KOPT-K1 (cell line): ENCODE measurements around the gene MPV17L.
"Not testable (repeated sequence)": the region's sequence is repeated elsewhere in the genome, so short reads cannot be mapped to it uniquely, and the experiment has no call there.

Experiments
- H3K27ac ChIP-seq: fragments of 200-600 bp; sonication (generic); 2 replicates; pipeline ENCODE4 v1.5.1; 2016; ENCODE audit warnings: antibody characterized with exemption, mild to moderate bottlenecking, low read depth, low read length; ENCODE audit not compliant: poor library complexity, severe bottlenecking
- H3K36me3 ChIP-seq: fragments of 200-600 bp; sonication (generic); 2 replicates; pipeline ENCODE4 v1.5.1; 2017; ENCODE audit warnings: antibody characterized with exemption, mild to moderate bottlenecking, low read length, moderate library complexity; ENCODE audit not compliant: insufficient read depth
- H3K9me3 ChIP-seq: fragments of 200-600 bp; sonication (generic); 2 replicates; pipeline ENCODE4 v1.5.1; 2017; ENCODE audit warnings: antibody characterized with exemption, low read length, mild to moderate bottlenecking; ENCODE audit not compliant: insufficient read depth, poor library complexity, severe bottlenecking

Gene MPV17L

DNA sequence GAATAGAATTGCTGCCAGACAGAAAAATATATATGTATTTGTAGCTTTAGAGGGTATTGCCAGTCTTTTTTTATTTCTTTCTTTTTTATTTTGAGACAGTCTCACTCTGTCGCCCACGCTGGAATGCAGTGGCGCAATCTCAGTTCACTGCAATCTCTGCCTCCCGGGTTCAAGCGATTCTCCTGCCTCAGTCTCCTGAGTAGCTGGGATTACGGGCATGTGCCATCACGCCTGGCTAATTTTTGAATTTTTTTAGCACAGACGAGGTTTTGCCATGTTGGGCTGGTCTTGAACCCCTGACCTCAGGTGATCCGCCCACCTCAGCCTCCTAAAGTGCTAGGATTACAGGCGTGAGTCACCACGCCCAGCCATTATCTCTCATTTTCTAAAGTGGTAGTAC, 35.3 kb downstream of the MPV17L start:
- not testable (repeated sequence) for H3K27ac ChIP-seq, H3K36me3 ChIP-seq, H3K9me3 ChIP-seq

DNA sequence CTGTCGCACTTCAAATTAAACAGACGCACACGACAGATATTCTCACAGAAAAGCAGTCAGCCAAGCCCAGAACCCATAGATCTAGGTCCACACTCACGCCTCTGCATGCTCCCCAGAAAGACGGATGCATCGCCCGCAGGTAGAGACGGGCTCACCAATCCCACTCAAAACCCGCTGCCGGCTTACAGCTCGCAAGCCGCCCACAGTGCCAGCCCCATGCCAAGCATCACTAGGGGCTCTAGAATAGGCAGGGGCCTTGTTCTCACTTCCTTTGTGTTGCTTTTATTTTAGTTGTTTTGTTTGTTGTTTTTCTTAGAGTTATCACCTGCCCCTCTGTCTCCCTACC, 38.5 kb downstream of the MPV17L start:
- no peak overlapping the region for H3K27ac ChIP-seq

GRCh38 chr16:15434425-15435215, 39.1 kb downstream of the MPV17L start, which contains the start of gene BMERB1:
BMERB1 (plus strand) TSS chr16:15434588; CDS start chr16:15434654, 66 bp downstream.
- H3K27ac ChIP-seq: no peak within 1 kb of the TSS
- H3K9me3 ChIP-seq: no peaks in the 10 kb centered on the region
- H3K36me3 ChIP-seq: no peaks in the 10 kb centered on the region

More for the DNA sequence above, 38.5 kb downstream of the MPV17L start:
- Histone ChIP-seq H3K9me3 (no peaks in the 10 kb centered on the region), H3K36me3 (no peaks in the 10 kb centered on the region)

- Histone ChIP-seq H3K9me3 (no peaks in the 10 kb centered on the region), H3K36me3 (no peaks in the 10 kb centered on the region), H3K27ac (no peak overlapping the region)
These were observed 39.8 kb downstream of the MPV17L start for GRCh38 chr16:15435216-15435864.

- Histone ChIP-seq H3K9me3 (no peaks in the 10 kb centered on the region), H3K36me3 (no peaks in the 10 kb centered on the region), H3K27ac (no peak overlapping the region)
These were observed 43.5 kb downstream of the MPV17L start for GRCh38 chr16:15439102-15439501.

DNA sequence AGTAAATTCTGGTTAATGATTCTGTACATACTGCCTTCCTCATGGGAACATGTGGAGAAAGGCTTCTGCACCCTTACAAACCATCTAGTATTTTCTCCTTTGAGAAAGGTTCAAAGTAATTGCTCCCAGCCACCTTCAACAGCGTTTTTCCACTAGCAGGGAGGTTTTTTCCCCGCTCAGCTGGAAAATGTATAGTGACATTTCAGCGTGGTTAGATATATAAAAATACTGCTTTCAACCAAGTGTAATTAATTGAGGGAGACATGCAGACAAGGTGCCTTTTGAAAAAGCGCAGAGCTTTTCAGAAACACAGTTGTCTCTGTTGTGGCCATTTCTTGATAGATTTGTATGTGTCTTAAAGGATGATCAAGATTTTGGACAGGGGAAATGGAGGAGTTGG, 44.0 kb downstream of the MPV17L start:
- Histone ChIP-seq H3K27ac (no peak overlapping the region), H3K36me3 (no peaks in the 10 kb centered on the region), H3K9me3 (no peaks in the 10 kb centered on the region)

DNA sequence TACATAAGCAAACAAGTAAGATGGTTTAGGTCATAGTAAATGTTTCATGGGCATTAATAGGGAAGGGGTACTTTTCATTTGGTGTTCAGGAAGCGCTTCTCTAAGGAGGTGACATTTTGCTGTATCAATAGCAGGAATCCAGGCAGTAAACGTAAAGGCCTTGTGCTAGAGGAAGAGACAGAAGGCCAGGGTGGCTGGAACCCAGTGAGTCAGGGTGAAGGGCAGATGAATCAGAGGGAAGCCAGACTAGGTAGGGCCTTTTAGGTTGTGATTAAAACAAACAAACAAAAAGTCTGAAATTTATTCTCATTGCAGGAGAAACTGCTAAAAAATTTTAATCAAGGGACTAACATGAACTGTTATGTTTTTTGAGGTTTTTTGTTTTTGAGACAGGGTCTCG, 45.3 kb downstream of the MPV17L start:
- Histone ChIP-seq H3K36me3 (no peaks in the 10 kb centered on the region), H3K9me3 (peaks cover 11% of the 10 kb centered on the region), H3K27ac (no peak overlapping the region)

GRCh38 chr16:15442140-15442539, 46.6 kb downstream of the MPV17L start:
- not testable (repeated sequence) for H3K36me3 ChIP-seq, H3K27ac ChIP-seq
- peaks cover 12% of the 10 kb centered on the region for H3K9me3 ChIP-seq

- no peak overlapping the region for H3K27ac ChIP-seq
- H3K9me3 ChIP-seq: peaks cover 12% of the 10 kb centered on the region
- H3K36me3 ChIP-seq: no peaks in the 10 kb centered on the region
These were observed 48.2 kb downstream of the MPV17L start for GRCh38 chr16:15443753-15444152.

GRCh38 chr16:15444264-15444663, 48.7 kb downstream of the MPV17L start:
- Histone ChIP-seq H3K9me3 (peaks cover 12% of the 10 kb centered on the region), H3K27ac (no peak overlapping the region), H3K36me3 (no peaks in the 10 kb centered on the region)

GRCh38 chr16:15445450-15445849, 49.9 kb downstream of the MPV17L start:
- no peaks in the 10 kb centered on the region for H3K36me3 ChIP-seq
- H3K9me3 ChIP-seq: peaks cover 12% of the 10 kb centered on the region
- H3K27ac ChIP-seq: no peak overlapping the region

DNA sequence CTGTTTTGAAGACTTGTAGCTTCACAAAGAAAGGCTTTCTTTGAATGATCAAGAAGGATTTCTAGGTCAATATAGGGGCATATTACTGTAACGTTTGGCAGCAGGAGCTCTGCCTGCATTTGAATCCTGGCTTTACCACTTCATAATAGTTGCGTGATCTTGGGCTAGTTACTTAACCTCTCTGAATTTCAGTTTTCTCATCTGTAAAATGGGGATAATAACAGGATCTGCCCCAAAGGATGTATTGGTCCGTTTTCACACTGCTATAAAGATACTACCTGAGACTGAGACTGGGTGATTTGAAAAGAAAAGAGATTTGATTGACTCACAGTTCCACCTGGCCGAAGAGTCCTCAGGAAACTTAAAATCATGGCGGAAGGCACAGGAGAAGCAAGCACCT, 51.3 kb downstream of the MPV17L start:
- no peaks in the 10 kb centered on the region for H3K36me3 ChIP-seq
- H3K27ac ChIP-seq: no peak overlapping the region
- peaks cover 12% of the 10 kb centered on the region for H3K9me3 ChIP-seq

GRCh38 chr16:15450624-15451023, 55.1 kb downstream of the MPV17L start:
- peaks cover 3% of the 10 kb centered on the region for H3K9me3 ChIP-seq
- H3K36me3 ChIP-seq: no peaks in the 10 kb centered on the region
- H3K27ac ChIP-seq: no peak overlapping the region

DNA sequence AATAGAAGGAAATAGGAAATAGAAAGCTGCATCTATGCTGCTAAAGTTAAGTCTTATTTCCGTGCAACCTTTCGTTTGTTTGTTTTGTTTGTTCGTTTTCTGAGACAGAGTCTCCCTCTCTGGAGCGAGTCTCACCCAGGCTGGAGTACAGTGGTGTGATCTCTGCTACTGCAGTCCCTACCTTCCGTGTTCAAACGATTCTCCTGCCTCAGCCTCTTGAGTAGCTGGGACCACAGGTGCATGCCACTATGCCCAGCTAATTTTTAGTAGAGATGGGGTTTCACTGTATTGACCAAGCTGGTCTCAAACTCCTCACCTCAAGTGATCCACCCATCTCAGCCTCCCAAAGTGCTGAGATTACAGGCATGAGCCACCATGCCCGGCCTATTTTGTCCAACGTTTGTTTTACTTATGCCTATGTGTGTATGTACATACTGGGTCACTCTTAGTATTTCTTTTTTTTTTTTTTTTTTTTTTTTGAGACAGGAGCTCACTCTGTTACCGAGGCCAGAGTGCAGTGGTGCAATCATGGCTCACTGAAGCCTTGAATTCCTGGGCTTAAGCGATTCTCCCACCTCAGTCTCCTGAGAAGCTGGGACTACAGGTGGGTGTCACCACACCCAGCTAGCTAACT, 55.7 kb downstream of the MPV17L start:
- Histone ChIP-seq H3K9me3 (no peaks in the 10 kb centered on the region), H3K27ac (no peak overlapping the region), H3K36me3 (no peaks in the 10 kb centered on the region)

GRCh38 chr16:15452246-15452855, 56.8 kb downstream of the MPV17L start:
- Histone ChIP-seq H3K27ac (no peak overlapping the region), H3K36me3 (no peaks in the 10 kb centered on the region), H3K9me3 (no peaks in the 10 kb centered on the region)
